Coronary artery (tissue), 2 donors: Measurements from ENCODE around the gene CNFN.
A peak's percentile ranks its signal among the peaks of the same experiment; 100 is the strongest.

Source experiments
- DNase-seq: peaks from one replicate; pipeline ENCODE4 v3.0.0-alpha.2; 2017; ENCODE audit warnings: low spot score
- H3K27ac ChIP-seq, 2 donors: fragments of 200-600 bp; sonication (generic); one replicate each; pipeline ENCODE4 v1.5.1; 2016 to 2019
- H3K4me3 ChIP-seq: fragments of 200-600 bp; sonication (generic); 2 replicates; pipeline ENCODE4 v1.5.1; 2016; ENCODE audit warnings: mild to moderate bottlenecking, moderate library complexity
- TF ChIP-seq, protein P1 (sequence below): fragments of 200-600 bp; sonication (generic); IDR thresholded peaks from one replicate; pipeline ENCODE4 v1.5.1; 2019; ENCODE audit warnings: antibody characterized with exemption

The CNFN gene

GRCh38 chr19:42401365-42402303, 11.5 kb upstream of the CNFN start:
- Histone ChIP-seq H3K27ac (peak overlapping the region in 1 of 2 donors; percentile 55), H3K4me3 (peak overlapping the region; percentile 71)
- TF ChIP-seq, protein P1, sequence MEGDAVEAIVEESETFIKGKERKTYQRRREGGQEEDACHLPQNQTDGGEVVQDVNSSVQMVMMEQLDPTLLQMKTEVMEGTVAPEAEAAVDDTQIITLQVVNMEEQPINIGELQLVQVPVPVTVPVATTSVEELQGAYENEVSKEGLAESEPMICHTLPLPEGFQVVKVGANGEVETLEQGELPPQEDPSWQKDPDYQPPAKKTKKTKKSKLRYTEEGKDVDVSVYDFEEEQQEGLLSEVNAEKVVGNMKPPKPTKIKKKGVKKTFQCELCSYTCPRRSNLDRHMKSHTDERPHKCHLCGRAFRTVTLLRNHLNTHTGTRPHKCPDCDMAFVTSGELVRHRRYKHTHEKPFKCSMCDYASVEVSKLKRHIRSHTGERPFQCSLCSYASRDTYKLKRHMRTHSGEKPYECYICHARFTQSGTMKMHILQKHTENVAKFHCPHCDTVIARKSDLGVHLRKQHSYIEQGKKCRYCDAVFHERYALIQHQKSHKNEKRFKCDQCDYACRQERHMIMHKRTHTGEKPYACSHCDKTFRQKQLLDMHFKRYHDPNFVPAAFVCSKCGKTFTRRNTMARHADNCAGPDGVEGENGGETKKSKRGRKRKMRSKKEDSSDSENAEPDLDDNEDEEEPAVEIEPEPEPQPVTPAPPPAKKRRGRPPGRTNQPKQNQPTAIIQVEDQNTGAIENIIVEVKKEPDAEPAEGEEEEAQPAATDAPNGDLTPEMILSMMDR: peak; percentile 69
- peak; percentile 83 for DNase-seq

GRCh38 chr19:42400404-42400803, 10.3 kb upstream of the CNFN start:
- TF ChIP-seq, protein P1: no peak
- Histone ChIP-seq H3K27ac (no peak overlapping the region), H3K4me3 (no peak overlapping the region)
- no peak for DNase-seq

DNA sequence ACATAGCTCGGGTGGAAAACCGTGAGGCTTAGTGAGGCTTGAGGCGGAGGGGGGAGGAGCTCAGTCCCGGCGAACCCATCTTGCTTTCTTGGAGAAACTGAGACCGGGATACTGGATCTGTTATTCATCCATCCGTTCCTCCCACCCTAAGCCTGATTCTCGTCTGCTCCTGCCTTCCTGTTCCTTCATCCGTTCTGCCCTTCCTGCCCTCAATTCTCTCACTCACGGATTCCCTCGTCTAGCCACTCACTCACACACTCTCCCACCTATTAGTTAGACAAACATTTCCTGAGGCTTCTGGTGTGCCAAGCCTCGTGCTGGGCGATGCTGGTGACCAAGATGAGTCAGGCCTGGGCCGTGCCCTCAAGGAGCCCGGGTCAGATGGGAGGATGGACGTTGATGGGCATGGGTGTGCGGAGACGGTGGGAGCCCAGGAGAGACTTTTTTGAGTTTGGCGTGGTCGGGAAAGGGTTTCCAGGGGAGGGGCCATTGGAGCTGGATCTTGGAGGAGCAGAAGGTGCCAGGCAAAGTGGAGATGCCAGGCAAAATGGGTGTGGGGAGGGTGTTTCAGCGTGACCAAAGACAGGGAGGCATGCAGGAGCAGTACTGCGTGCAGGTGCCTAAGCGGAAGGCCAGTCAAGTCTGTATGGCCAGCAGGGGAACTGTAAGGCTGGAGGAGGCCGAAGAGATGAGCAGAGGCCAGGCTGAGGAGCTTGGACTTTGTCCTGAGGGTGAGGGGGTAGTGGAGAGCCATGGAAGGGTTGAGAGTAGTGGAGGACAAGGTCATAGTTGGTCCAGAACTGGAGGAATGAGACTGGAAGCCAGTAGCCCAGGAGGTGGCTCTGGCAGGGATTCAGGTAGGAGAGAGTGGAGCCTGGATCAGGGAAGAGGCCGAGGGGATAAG, 7.4 kb upstream of the CNFN start:
- Histone ChIP-seq H3K4me3 (peak overlapping the region; percentile 75), H3K27ac (peak overlapping the region; percentile 64 to 92)
- TF ChIP-seq, protein P1: no peak
- DNase-seq: no peak

DNA sequence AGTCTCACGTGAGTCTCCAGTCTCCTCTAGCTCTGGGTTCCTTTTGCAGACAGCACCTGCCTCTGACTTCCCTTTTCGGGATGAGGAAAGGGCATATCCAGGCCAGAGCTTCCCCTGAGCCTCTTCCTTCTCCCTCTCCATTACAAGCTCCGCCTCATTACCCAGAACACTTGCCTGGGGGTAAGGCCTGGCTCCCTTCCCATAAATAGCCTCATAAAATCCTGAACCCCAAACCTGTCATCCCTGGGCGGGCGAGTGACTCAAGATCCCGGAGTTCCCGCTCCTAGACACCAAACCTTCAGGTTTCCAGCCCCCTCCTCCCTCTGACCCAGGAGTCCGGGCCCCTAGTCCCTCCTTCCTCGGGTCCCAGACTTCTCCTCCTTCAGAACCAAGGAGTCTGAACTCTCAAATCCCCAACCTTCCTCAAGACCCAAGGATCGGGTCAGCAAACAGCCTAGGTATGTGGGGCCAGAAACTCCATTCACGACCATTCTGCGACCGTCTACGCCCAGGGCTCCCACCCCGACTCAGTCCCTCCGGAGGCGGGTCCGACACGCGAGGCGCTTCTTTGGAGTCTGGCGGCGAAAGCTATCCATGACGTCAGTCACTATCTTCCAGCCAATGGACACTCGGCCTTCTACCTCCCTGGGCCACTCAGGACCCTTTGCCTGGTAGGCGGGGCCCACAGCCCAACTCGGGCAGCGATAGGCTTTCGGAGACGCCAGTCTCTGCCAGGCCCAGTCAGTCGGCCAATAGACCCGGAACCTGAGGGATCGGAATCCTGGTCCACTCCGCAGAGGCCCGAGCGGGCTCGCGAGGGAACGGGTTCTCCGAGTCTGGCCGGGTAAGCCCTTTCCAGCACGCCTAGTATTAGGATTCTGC, 6.5 kb upstream of the CNFN start:
- DNase-seq: peak; percentile 99
- TF ChIP-seq, protein P1: no peak
- peak overlapping the region; percentile 64 to 92 for H3K27ac ChIP-seq

DNA sequence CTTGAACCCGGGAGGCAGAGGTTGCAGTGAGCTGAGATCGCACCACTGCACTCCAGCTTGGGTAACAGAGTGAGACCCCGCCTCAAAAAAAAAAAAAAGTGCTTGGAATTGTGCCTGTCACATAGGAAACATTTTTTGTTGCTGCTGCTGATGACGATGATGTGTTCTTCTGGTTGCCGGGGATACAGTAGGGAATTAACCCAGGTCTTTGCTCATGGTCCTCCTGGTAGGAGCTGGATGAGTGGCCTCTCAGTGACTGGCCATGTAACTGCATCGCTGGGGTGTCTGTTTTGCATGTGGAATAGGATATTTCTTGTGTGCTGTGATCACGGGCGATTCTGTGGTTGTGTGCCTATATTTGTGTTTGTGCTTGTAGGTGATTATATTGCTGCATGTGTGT, 4.7 kb upstream of the CNFN start:
- Histone ChIP-seq H3K4me3 (no peak overlapping the region), H3K27ac (no peak overlapping the region)
- TF ChIP-seq, protein P1: no peak
- no peak for DNase-seq

More for the DNA sequence above, 6.5 kb upstream of the CNFN start:
- H3K4me3 ChIP-seq: peak overlapping the region; percentile 75

- Histone ChIP-seq H3K27ac (no peak overlapping the region), H3K4me3 (no peak overlapping the region)
- TF ChIP-seq, protein P1: no peak
- DNase-seq: no peak
Measured at GRCh38 chr19:42392165-42392564, 2.1 kb upstream of the CNFN start.
